Left kidney (tissue), 2 donors: Measurements from ENCODE around the gene PHPT1. TPM values are rescaled to one million over a fixed set of nuclear protein-coding genes. Genes with fewer than 3 reads are reported as not detected.
"Not testable (repeated sequence)": the region's sequence is repeated elsewhere in the genome, so short reads cannot be mapped to it uniquely, and the experiment has no call there.

Experiments
- DNase-seq: peaks from one replicate; pipeline ENCODE4 v3.0.0-alpha.2; 2013
- polyA plus RNA-seq: library from polyadenylated mRNA; unstranded; fragments of 120-200 nt; gene quantifications from one replicate; pipeline ENCODE4 v1.2.1, GENCODE V29; 2013; ENCODE audit not compliant: insufficient read length

Gene PHPT1
- polyA plus RNA-seq, 1 donor: 64.9 TPM

DNA sequence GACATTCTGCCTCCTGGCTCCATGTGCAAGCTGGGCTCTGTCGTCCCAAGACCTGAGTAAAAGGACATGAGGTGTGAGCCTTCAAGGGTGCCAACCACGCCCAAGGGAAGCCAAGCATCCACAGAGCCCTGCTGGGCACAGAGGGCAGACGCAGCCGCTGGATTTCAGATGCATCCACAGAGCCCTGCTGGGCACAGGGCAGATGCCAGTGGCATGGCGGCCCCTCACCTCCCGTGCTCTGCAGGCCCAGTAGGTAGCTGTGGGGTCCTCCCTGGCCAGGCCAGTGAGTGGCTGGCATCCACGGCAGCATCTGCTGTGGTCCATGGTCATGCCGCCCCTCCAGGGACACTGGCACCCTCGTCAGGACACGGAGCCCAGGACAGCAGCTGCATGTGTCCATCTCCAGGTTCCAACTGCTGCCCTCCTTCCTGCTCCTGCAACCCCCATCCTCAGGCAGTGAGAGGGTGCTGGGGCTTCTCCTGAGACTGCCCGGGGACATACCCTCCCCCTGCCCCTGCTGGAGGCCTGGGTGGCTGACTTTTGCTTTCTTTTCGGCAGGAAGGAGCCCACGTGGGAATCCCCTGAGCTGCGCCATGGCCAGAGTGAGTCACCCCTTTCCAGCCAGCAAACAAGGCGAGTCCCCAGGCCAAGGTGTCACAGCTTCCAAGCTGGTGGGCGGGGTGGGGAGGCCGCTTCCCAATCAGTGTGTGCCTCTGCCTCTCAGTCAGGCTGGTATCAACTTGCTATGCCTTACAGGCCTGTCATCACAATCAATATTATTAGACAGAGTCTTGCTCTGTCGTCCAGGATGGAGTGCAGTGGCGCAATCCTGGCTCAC lies 33.1 kb downstream of the PHPT1 start:
- no peak for DNase-seq

DNA sequence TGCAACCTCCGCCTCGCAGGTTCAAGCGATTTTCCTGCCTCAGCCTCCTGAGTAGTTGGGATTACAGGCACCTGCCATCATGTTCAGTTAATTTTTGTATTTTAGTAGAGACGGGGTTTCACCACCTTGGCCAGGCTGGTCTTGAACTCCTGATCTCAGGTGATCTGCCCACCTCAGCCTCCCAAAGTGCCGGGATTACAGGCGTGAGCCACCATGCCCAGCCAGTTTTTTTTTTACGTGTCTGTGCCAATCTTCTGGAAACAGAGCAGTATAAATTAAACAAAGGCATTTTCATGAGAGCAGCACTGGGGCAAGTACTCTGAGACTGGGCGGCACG lies 33.7 kb downstream of the PHPT1 start:
- not testable (repeated sequence) for DNase-seq

DNA sequence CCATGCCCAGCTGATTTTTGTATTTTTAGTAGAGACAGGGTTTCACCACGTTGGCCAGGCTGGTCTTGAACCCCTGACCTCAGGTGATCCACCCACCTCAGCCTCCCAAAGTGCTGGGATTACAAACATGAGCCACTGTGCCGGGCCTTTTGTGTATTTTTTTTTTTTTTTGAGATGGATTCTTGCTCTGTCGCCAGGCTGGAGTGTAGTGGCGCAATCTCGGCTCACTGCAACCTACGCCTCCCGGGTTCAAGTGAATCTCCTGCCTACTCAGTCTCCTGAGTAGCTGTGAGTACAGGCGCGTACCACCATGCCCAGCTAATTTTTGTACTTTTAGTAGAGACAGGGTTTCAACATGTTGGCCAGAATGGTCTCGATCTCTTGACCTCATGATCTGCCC lies 34.5 kb downstream of the PHPT1 start:
- DNase-seq: not testable (repeated sequence)

DNA sequence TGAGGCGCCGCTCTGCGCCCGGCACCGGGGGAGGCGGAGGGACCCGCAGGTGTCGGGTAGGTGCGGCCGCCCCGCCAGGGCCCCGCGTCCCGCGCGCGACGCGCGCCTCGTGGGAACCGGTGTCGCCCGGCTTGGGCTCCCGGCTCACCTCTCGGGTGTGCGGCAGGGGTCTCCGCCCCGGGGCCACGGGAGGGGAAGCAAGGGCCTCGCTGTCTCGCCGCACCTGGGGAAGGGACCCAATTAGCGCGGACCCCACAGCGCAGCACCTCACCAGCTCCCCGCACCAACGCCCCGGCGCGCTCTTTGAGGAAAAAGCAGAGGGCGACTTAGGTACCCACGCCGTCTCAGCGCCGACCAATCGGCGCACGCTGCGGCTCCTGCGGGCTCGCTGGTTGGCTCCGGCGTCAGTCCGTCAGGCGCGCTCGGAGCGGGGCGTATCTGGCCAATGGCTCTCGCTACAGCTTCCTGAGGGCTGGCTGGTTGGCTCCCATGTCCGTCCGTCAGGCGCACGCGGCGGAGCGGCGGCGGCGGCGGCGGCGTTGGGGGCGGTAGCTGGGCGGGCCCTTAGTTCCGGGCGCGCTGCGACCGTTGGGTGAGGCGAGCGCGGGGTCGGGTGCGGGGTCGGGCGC lies 36.9 kb downstream of the PHPT1 start, which contains the start of gene TRAF2:
TSS of gene TRAF2 (plus strand) at position 567 of the 629 bp plus-strand sequence. CDS start 12,225 bp downstream, outside the sequence.
- DNase-seq: peak; percentile 97

DNA sequence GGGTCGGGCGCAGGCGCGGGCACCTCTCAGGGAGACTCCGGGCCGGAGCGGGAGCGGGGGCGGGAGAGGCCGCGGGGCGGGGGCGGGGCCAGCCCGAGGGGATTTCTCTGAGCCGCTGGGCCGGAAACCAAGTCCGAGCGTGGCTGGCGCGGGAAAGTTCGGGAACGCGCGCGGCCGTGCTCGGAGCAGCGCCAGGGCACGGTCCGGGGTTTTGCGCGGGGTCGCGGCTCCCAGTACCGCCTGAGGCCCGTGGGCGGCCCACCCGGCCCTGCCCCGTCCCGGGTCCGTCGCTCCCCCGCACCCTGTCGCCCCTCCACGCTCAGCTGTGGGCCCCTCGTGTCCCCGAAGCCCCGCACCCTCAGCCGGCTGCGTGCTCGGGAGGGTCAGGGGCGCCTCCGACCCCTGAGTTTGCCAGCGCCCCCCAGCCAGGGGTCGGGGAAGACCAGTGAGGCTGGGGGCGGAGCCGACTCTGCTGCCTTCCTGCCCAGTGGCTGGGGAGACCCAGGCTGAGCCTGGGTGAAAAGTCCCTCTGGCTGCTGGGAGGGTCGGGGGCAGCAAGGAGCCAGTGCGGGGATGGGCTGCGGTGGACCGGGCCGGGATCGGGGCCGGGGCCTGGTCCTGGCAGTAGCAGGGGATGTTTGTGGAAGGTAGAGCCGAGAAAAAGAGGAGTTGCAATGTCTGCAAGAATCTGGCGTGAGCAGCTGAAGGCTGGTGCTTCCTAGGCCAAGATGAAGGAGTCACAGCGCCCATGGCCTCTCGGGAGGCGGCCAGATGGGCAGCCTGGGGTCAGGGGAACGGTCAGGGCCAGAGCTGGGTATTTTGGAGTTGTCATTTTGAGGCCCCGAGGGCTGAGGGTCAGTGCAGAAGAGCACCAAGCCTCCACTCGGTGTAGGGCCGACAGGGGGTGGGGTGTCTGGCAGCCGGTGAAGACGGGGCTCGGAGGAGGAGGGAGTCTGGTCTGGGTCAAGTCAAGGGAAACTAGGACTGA lies 37.7 kb downstream of the PHPT1 start:
- DNase-seq: no peak

DNA sequence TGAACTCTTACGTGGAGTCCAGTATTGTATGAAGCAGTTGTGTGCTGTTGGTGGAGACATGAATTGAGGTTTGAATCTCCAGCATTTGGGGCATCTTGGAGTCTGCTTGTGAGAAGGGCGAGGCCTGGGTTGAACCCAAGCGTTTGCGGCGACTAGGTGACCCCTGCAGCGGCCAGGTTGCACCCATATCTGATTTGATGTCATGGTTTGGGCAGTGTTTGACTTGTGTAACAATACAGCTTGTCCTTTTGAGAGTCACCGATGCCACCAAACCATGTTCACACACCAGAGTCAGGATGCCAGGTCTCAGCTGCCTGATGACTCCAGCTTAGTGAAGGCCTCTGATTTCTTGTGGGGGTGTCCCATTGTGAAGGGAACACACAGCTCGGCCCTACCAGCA lies 39.2 kb downstream of the PHPT1 start:
- DNase-seq: no peak

DNA sequence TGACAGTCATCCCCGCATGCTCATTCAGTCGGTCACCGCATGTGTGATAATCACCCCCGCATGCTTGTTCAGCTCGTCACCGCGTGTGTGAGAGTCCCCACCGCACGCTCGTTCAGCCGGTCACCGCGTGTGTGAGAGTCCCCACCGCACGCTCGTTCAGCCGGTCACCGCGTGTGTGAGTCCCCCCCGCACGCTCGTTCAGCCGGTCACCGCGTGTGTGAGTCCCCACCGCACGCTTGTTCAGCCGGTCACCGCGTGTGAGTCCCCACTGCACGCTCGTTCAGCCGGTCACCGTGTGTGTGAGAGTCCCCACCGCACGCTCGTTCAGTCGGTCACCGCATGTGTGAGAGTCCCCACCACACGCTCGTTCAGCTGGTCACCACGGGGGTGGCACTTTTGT lies 40.6 kb downstream of the PHPT1 start:
- no peak for DNase-seq

DNA sequence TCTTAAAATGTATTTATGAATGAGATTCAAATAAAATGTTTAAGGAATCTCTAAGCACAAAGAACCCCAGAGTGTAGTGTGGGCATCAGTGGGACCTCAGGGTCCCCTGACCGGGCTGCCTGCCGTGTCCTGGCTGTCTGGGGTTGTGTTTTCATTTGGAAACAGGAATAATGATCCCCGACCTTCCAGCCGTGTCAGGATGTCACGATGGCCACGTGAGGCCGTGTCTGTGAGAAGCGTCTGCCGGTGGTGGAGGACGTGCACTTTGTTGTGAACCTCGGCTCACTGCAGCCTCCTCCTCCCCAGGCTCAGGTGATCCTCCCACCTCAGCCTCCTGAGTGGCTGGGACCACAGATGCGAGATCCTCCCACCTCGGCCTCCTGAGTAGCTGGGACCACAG lies 41.5 kb downstream of the PHPT1 start:
- DNase-seq: no peak

DNA sequence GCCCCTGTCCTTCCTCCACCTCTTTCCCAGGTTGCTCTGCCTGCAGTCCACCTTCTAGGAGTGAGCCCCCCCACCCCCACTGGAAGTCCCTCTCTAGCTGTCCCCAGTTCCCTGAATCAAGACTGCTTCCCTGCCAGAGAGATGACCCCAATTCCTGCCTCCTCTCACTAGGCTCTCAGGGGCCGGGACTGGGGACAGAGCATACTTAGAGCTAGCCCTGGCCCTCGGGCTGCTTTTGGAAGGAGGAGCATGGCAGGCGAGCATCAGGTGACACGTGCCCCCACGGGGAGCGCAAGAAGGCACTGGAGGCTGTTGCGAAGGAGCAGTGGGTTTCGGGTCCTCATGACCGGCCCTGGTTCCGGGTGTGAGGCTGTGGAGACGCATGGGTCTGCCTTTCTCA lies 46.8 kb downstream of the PHPT1 start:
- no peak for DNase-seq

DNA sequence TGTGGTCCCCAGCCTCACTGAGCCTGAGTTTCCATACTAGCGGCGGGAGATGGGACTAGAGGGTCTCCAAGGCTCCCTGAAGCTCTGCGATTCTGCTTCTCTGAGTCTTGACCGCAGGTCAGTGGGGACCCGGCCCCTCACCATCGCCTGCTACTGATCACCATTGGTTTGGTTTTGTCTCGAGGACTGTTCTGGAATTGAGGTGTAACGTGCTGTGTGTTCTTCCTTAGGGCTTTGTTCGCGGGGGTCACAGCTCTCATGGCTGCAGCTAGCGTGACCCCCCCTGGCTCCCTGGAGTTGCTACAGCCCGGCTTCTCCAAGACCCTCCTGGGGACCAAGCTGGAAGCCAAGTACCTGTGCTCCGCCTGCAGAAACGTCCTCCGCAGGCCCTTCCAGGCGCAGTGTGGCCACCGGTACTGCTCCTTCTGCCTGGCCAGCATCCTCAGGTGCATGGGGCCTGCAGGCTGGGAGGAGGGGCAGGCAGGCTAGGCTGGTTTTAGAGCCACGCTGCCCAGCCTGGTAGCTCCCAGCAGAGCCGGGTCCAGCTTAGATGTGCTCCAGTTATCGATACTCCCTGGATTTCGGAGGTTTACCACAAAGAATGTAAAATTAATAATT lies 49.4 kb downstream of the PHPT1 start:
- DNase-seq: no peak

DNA sequence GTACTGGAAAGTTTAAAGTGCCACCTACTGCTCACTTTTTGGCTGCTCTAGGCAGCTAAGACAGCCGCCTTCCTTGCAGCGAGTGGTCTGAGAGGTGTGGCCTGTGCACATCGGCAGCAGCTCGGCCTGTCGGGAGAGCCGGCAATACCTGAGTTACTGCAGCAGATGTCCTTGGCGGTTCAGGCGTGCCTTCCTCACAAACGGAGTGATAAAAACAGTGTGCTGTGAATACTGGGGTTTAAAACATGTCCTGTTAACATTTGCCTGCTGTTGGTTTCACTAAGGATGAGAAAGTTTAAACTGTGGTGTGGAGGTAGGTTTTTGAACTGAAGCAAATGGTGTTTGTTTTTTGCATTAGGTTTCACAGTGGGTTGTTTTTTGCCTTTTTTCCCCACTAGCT lies 50.0 kb downstream of the PHPT1 start:
- DNase-seq: no peak

DNA sequence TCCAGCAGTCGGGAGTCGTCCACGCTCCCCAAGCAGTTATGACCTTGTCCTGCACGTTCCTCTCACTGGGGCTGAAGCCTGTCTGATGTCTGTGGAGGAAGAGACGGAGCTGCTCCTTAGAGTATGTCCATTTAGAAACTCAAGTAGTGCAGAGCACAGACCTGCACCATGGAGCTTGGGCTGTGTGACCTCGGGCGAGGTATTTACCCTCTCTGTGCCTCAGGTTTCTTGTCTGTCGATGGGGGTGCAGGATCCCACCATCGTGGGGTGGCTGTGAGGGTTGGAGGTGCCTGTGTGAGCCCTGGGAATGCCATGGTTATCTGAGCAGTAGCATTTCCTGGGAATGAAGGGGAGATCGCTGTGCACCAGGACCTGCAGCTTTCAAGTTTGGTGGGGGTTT lies 51.3 kb downstream of the PHPT1 start:
- no peak for DNase-seq

Other genes with a start within 250 kb of the PHPT1 start
- 38.8 TPM for gene EGFL7, start 186.5 kb upstream of the PHPT1 start, polyA plus RNA-seq
- gene AGPAT2, start 162.0 kb upstream of the PHPT1 start, polyA plus RNA-seq: 34.4 TPM
- gene DIPK1B, start 136.8 kb upstream of the PHPT1 start, polyA plus RNA-seq: 27.6 TPM
- gene LCN10, start 106.5 kb upstream of the PHPT1 start, polyA plus RNA-seq: 1.8 TPM
- not detected for gene LCN6, start 100.9 kb upstream of the PHPT1 start, polyA plus RNA-seq
- 0.12 TPM for gene LCN8, start 91.2 kb upstream of the PHPT1 start, polyA plus RNA-seq
- 0.23 TPM for gene LCN15, start 84.9 kb upstream of the PHPT1 start, polyA plus RNA-seq
- gene TMEM141, start 58.1 kb upstream of the PHPT1 start, polyA plus RNA-seq: 53.9 TPM
- gene CCDC183, start 53.1 kb upstream of the PHPT1 start, polyA plus RNA-seq: 5.5 TPM
- 59.9 TPM for gene RABL6, start 41.5 kb upstream of the PHPT1 start, polyA plus RNA-seq
- 1.00 TPM for gene AJM1, start 6.9 kb upstream of the PHPT1 start, polyA plus RNA-seq
- gene MAMDC4, start 2.9 kb downstream of the PHPT1 start, polyA plus RNA-seq: 5.4 TPM
- 275 TPM for gene EDF1, start 16.9 kb downstream of the PHPT1 start, polyA plus RNA-seq
- gene TRAF2, start 37.1 kb downstream of the PHPT1 start, polyA plus RNA-seq: 12.7 TPM
- gene FBXW5, start 95.3 kb downstream of the PHPT1 start, polyA plus RNA-seq: 33.7 TPM
- gene C8G, start 95.8 kb downstream of the PHPT1 start, polyA plus RNA-seq: 0.42 TPM
- 20.2 TPM for gene LCN12, start 102.9 kb downstream of the PHPT1 start, polyA plus RNA-seq
- gene PTGDS, start 128.1 kb downstream of the PHPT1 start, polyA plus RNA-seq: 61.3 TPM
- 0.43 TPM for gene LCNL1, start 133.6 kb downstream of the PHPT1 start, polyA plus RNA-seq
- 23.3 TPM for gene PAXX, start 143.0 kb downstream of the PHPT1 start, polyA plus RNA-seq
- not detected for gene CLIC3, start 147.2 kb downstream of the PHPT1 start, polyA plus RNA-seq
- 46.6 TPM for gene ABCA2, start 178.8 kb downstream of the PHPT1 start, polyA plus RNA-seq
- gene FUT7, start 182.7 kb downstream of the PHPT1 start, polyA plus RNA-seq: not detected
- 18.4 TPM for gene NPDC1, start 196.8 kb downstream of the PHPT1 start, polyA plus RNA-seq
- 4.7 TPM for gene ENTPD2, start 204.7 kb downstream of the PHPT1 start, polyA plus RNA-seq
- 7.2 TPM for gene SAPCD2, start 221.1 kb downstream of the PHPT1 start, polyA plus RNA-seq
- 6.9 TPM for gene UAP1L1, start 228.1 kb downstream of the PHPT1 start, polyA plus RNA-seq
- 61.4 TPM for gene MAN1B1, start 237.6 kb downstream of the PHPT1 start, polyA plus RNA-seq